Prostate gland (tissue), 2 donors: ENCODE data around the gene CEP85L. TPM values are rescaled to one million over a fixed set of nuclear protein-coding genes. Genes with fewer than 3 reads are reported as not detected.
A peak's percentile ranks its signal among the peaks of the same experiment; 100 is the strongest.

Experiments used
- DNase-seq: peaks from one replicate; pipeline ENCODE4 v3.0.0-alpha.2; 2019; ENCODE audit warnings: low spot score
- H3K27ac ChIP-seq, 2 donors: fragments of 200-600 bp; sonication (generic); 2 replicates each; pipeline ENCODE4 v1.5.1; 2017 to 2019
- H3K27me3 ChIP-seq: fragments of 200-600 bp; sonication (generic); replicated peaks from 2 replicates; pipeline ENCODE4 v1.5.1; 2019; ENCODE audit not compliant: insufficient read depth
- H3K36me3 ChIP-seq, 2 donors: fragments of 200-600 bp; sonication (generic); 1 replicate in 1 of 2; 2 replicates in 1 of 2; pipeline versions ENCODE4 v1.5.1 to v1.8.1; 2017 to 2019
- H3K4me1 ChIP-seq: fragments of 200-600 bp; sonication (generic); replicated peaks from 2 replicates; pipeline ENCODE4 v1.5.1; 2019
- H3K4me3 ChIP-seq, 2 donors: fragments of 200-600 bp; sonication (generic); 2 replicates each; pipeline ENCODE4 v1.5.1; 2017 to 2019
- H3K9me3 ChIP-seq: fragments of 200-600 bp; sonication (generic); 2 replicates; pipeline ENCODE4 v1.5.1; 2017
- CTCF ChIP-seq, 4 experiments: fragments of 200-600 bp in 2 of 4; fragments of 450-650 bp in 2 of 4; sonication (generic) in 2 of 4; IDR thresholded peaks; 1 replicate in 3 of 4; 2 replicates in 1 of 4; pipeline ENCODE4 v1.5.1; 2016 to 2019; ENCODE audit warnings: antibody characterized with exemption in 4 of 4, mild to moderate bottlenecking in 2 of 4, moderate library complexity in 2 of 4
- POLR2A ChIP-seq: fragments of 450-650 bp; IDR thresholded peaks from one replicate; pipeline ENCODE4 v1.6.1; 2016; ENCODE audit warnings: antibody characterized with exemption, mild to moderate bottlenecking
- POLR2AphosphoS5 ChIP-seq: sonication (generic); formaldehyde crosslinking; IDR thresholded peaks from one replicate; pipeline ENCODE4 v1.6.1; 2017; ENCODE audit warnings: antibody characterized with exemption
- WGBS: methylation state at CpG from one replicate; pipeline ENCODE4 v1.1.5; 2018; 5-methylcytosine and 5-hydroxymethylcytosine counted together
- intact Hi-C: fragments of 100-400 bp; cut with DNase I; formaldehyde crosslinking; loops from one replicate; pipeline ENCODE4 v1.14.2; 2022
- total RNA-seq, 2 donors: library from RNA; depleted of rRNA; stranded (reverse); fragments of >200 nt; gene quantifications; one replicate each; pipeline ENCODE4 v1.1.0, GENCODE V29; 2016

CEP85L gene
- total RNA-seq, 2 donors from 2014 or later = 2.7 to 33.5 TPM

GRCh38 chr6:118554698-118555097 lies 96.7 kb downstream of the CEP85L start:
- Histone ChIP-seq H3K27ac (no peak overlapping the region), H3K9me3 (no peaks in the 10 kb centered on the region)
- intact Hi-C loops = loop anchor here (5.0 to 10.0 kb wide), 2 partner anchors 42 to 270 kb away; no protein-coding TSS in a partner anchor

GRCh38 chr6:118553132-118553531 lies 98.3 kb downstream of the CEP85L start:
- intact Hi-C loops = loop anchor here (5.0 to 10.0 kb wide), 2 partner anchors 41 to 268 kb away; no protein-coding TSS in a partner anchor
- H3K9me3 ChIP-seq = no peaks in the 10 kb centered on the region
- no peaks in the 10 kb centered on the region for H3K4me1 ChIP-seq
- 44% methylated on average over 1 of the region's 1 CpG for WGBS
- no peak for TF ChIP-seq POLR2AphosphoS5
- TF ChIP-seq POLR2A = no peak
- TF ChIP-seq CTCF (IDR thresholded peaks at IDR 0.05) = no peak
- H3K27ac ChIP-seq = no peak overlapping the region
- no peak overlapping the region for H3K4me3 ChIP-seq
- no peaks in the 10 kb centered on the region for H3K36me3 ChIP-seq
- H3K27me3 ChIP-seq = no peaks in the 10 kb centered on the region
- DNase-seq = no peak

More at GRCh38 chr6:118554698-118555097, 96.7 kb downstream of the CEP85L start:
- 64% methylated on average over 1 of the region's 1 CpG for WGBS
- Histone ChIP-seq H3K4me1 (no peaks in the 10 kb centered on the region), H3K36me3 (no peaks in the 10 kb centered on the region), H3K27me3 (no peaks in the 10 kb centered on the region), H3K4me3 (no peak overlapping the region)
- TF ChIP-seq CTCF (IDR thresholded peaks at IDR 0.05) (no peak), POLR2A (no peak), POLR2AphosphoS5 (no peak)
- DNase-seq = no peak

- 25% methylated on average over 3 of the region's 3 CpGs for WGBS
- intact Hi-C loops = loop anchor here (5.0 to 10.0 kb wide), 2 partner anchors 39 to 267 kb away; no protein-coding TSS in a partner anchor
- Histone ChIP-seq H3K36me3 (no peaks in the 10 kb centered on the region), H3K27ac (no peak overlapping the region), H3K4me1 (no peaks in the 10 kb centered on the region), H3K4me3 (no peak overlapping the region), H3K9me3 (no peaks in the 10 kb centered on the region), H3K27me3 (no peaks in the 10 kb centered on the region)
- TF ChIP-seq POLR2AphosphoS5 (no peak), POLR2A (no peak), CTCF (IDR thresholded peaks at IDR 0.05) (peak in 3 of 4 experiments; percentile 33 to 62 (median 58))
- DNase-seq = no peak
Measured at GRCh38 chr6:118551063-118552053, 100.0 kb downstream of the CEP85L start.

- Histone ChIP-seq H3K27me3 (no peaks in the 10 kb centered on the region), H3K4me3 (peak overlapping the region in 1 of 2 donors; percentile 5), H3K9me3 (no peaks in the 10 kb centered on the region), H3K27ac (no peak overlapping the region), H3K4me1 (no peaks in the 10 kb centered on the region), H3K36me3 (no peaks in the 10 kb centered on the region)
- no peak for DNase-seq
- no peak for TF ChIP-seq POLR2A
- TF ChIP-seq POLR2AphosphoS5 = no peak
- TF ChIP-seq CTCF (IDR thresholded peaks at IDR 0.05) = no peak
- intact Hi-C loops = no loop called here
Measured at GRCh38 chr6:118548613-118549012, 102.8 kb downstream of the CEP85L start.
